HepG2 (cell line): ENCODE measurements around the gene TMEM120A. TPM values are rescaled to one million over a fixed set of nuclear protein-coding genes. Genes with fewer than 3 reads are reported as not detected.

Experiments
- AKAP8 ChIP-seq: sonication (generic); formaldehyde crosslinking; IDR thresholded peaks from 2 replicates; pipeline ENCODE4 v1.5.1; 2020; ENCODE audit warnings: mild to moderate bottlenecking, missing genetic modification reagents
- BHLHE40 ChIP-seq: IDR thresholded peaks from 2 replicates; pipeline ENCODE4 v1.6.1; 2011; ENCODE audit warnings: low read length, improper control_type of control experiment
- HIC2 ChIP-seq: sonication (generic); formaldehyde crosslinking; IDR thresholded peaks from 2 replicates; pipeline ENCODE4 v1.9.0; 2022; ENCODE audit warnings: low read depth, missing genetic modification reagents
- KDM3A ChIP-seq: IDR thresholded peaks from 2 replicates; pipeline ENCODE4 v1.6.1; 2018; ENCODE audit warnings: low read depth, missing compliant biosample characterization
- MYC ChIP-seq: sonication (generic); formaldehyde crosslinking; IDR thresholded peaks from 2 replicates; pipeline ENCODE4 v1.9.0; 2021; ENCODE audit warnings: missing genetic modification reagents, borderline replicate concordance
- RAD51 ChIP-seq: fragments of 450-650 bp; IDR thresholded peaks from 2 replicates; pipeline ENCODE4 v1.6.1; 2016; ENCODE audit warnings: borderline replicate concordance
- SOX5 ChIP-seq: IDR thresholded peaks from 2 replicates; pipeline ENCODE4 v1.6.1; 2016; ENCODE audit warnings: borderline replicate concordance
- TBX3 ChIP-seq: fragments of 450-650 bp; IDR thresholded peaks from 2 replicates; pipeline ENCODE4 v1.6.1; 2017; ENCODE audit warnings: antibody characterized with exemption, mild to moderate bottlenecking, inconsistent platforms, borderline replicate concordance
- ZFP82 ChIP-seq: sonication (generic); formaldehyde crosslinking; IDR thresholded peaks from 2 replicates; pipeline ENCODE4 v1.5.1; 2020; ENCODE audit warnings: mild to moderate bottlenecking, missing genetic modification reagents, borderline replicate concordance
- ZNF446 ChIP-seq: sonication (generic); formaldehyde crosslinking; IDR thresholded peaks from 2 replicates; pipeline ENCODE4 v1.5.0; 2020; ENCODE audit warnings: mild to moderate bottlenecking, missing genetic modification reagents
- ZNF484 ChIP-seq: sonication (generic); formaldehyde crosslinking; IDR thresholded peaks from 2 replicates; pipeline ENCODE4 v1.5.1; 2020; ENCODE audit warnings: mild to moderate bottlenecking, low read depth, missing genetic modification reagents, borderline replicate concordance
- ZNF589 ChIP-seq: sonication (generic); formaldehyde crosslinking; conservative IDR thresholded peaks from 2 replicates; pipeline ENCODE4 v1.8.0; 2022; ENCODE audit warnings: mild to moderate bottlenecking, moderate library complexity, missing genetic modification reagents
- ZNF768 ChIP-seq: sonication (generic); formaldehyde crosslinking; IDR thresholded peaks from 2 replicates; pipeline ENCODE4 v1.4.0; 2020; ENCODE audit warnings: missing genetic modification reagents
- polyA plus RNA-seq, 8 experiments: library from polyadenylated mRNA; depleted of rRNA in 3 of 8; stranded (reverse) in 7 of 8; unstranded in 1 of 8; fragments of >200 nt; fragmentation: Illumina TruSeq in 4 of 8; extraction: Trizol in 4 of 8; gene quantifications; 2 replicates each; pipeline versions ENCODE4 v1.2.1 to v1.2.3, GENCODE V29; 2011 to 2016; ENCODE audit warnings: low read depth in 4 of 8, missing spikeins in 1 of 8, mixed read lengths in 1 of 8; ENCODE audit not compliant: insufficient read depth in 1 of 8
- total RNA-seq, 5 experiments: library from RNA; depleted of rRNA; stranded (reverse); fragments of >200 nt; fragmentation: Illumina TruSeq; extraction: Trizol; gene quantifications; 2 replicates each; pipeline ENCODE4 v1.2.3, GENCODE V29; 2016; ENCODE audit warnings: low read depth in 1 of 5
- TF ChIP-seq, protein P1 (sequence below): sonication (generic); formaldehyde crosslinking; IDR thresholded peaks from 2 replicates; pipeline ENCODE4 v1.4.0; 2020; ENCODE audit warnings: missing genetic modification reagents
- TF ChIP-seq, protein P2 (sequence below): IDR thresholded peaks from 2 replicates; pipeline ENCODE4 v1.6.1; 2012; ENCODE audit warnings: low read length, improper control_type of control experiment
- TF ChIP-seq, protein P3 (sequence below): sonication (generic); formaldehyde crosslinking; IDR thresholded peaks from 2 replicates; pipeline ENCODE4 v1.4.0; 2020; ENCODE audit warnings: missing genetic modification reagents, borderline replicate concordance

The TMEM120A gene
- total and polyA plus RNA-seq, 2 of the 13 experiments (the other 11 are each of a cell fraction or from before 2014, with no cell fraction given), result 40.3 to 102 TPM

DNA sequence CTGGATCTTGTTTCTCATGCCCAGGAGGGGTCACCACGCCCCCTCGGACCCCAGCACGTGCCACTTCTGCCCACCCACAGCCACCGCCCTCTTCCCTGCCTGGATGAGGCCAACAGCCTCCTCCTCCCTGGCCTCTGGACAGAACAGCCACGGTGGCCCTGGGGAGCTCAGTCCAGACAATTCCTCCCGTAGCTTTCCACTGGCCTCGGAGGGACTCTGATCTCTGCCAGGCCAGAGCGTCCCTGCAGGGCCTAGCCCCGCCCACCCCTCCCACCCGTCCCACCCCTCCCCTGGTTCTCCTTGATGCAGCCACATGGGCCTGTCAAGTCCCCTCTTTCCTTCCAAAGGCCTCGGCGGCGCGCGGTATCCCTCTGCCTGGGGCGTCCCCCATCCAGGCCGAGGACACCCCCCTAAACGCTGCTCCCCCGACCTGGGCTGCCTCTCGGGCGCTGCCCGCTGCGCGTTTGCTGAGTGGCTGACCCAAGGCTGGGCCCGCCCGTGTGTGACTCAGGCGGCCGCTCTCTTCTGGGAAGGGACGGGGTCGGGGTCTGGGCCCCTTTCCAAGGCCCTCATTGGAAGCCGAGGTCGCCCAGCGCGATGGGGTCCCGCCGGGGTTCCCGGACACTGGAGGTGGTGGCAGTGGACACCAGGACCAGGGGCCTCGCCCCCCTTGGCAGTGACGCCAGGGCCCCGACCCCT lies 557 bp downstream of the TMEM120A start (continued):
- TF ChIP-seq TBX3, result no peak
- no peak for TF ChIP-seq ZNF446 (CRISPR knock-in tag)
- TF ChIP-seq ZNF768, result peak; percentile 83; the same call in 1 of the 2 replicates
- peak; percentile 63; the same call in 1 of the 2 replicates for TF ChIP-seq ZNF589 (CRISPR knock-in tag)
- TF ChIP-seq, protein P1, sequence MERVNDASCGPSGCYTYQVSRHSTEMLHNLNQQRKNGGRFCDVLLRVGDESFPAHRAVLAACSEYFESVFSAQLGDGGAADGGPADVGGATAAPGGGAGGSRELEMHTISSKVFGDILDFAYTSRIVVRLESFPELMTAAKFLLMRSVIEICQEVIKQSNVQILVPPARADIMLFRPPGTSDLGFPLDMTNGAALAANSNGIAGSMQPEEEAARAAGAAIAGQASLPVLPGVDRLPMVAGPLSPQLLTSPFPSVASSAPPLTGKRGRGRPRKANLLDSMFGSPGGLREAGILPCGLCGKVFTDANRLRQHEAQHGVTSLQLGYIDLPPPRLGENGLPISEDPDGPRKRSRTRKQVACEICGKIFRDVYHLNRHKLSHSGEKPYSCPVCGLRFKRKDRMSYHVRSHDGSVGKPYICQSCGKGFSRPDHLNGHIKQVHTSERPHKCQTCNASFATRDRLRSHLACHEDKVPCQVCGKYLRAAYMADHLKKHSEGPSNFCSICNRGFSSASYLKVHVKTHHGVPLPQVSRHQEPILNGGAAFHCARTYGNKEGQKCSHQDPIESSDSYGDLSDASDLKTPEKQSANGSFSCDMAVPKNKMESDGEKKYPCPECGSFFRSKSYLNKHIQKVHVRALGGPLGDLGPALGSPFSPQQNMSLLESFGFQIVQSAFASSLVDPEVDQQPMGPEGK (CRISPR knock-in tag), result peak; percentile 83
- no peak for TF ChIP-seq RAD51
- peak; percentile 52; the same call in 1 of the 2 replicates for TF ChIP-seq ZFP82
- TF ChIP-seq, protein P2, sequence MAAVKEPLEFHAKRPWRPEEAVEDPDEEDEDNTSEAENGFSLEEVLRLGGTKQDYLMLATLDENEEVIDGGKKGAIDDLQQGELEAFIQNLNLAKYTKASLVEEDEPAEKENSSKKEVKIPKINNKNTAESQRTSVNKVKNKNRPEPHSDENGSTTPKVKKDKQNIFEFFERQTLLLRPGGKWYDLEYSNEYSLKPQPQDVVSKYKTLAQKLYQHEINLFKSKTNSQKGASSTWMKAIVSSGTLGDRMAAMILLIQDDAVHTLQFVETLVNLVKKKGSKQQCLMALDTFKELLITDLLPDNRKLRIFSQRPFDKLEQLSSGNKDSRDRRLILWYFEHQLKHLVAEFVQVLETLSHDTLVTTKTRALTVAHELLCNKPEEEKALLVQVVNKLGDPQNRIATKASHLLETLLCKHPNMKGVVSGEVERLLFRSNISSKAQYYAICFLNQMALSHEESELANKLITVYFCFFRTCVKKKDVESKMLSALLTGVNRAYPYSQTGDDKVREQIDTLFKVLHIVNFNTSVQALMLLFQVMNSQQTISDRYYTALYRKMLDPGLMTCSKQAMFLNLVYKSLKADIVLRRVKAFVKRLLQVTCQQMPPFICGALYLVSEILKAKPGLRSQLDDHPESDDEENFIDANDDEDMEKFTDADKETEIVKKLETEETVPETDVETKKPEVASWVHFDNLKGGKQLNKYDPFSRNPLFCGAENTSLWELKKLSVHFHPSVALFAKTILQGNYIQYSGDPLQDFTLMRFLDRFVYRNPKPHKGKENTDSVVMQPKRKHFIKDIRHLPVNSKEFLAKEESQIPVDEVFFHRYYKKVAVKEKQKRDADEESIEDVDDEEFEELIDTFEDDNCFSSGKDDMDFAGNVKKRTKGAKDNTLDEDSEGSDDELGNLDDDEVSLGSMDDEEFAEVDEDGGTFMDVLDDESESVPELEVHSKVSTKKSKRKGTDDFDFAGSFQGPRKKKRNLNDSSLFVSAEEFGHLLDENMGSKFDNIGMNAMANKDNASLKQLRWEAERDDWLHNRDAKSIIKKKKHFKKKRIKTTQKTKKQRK, result no peak
- TF ChIP-seq KDM3A (CRISPR knock-in tag), result peak; percentile 26; the same call in 1 of the 2 replicates
- peak; percentile 56; the same call in 1 of the 2 replicates for TF ChIP-seq SOX5 (CRISPR knock-in tag)
- peak; percentile 96 for TF ChIP-seq BHLHE40
- TF ChIP-seq, protein P3, sequence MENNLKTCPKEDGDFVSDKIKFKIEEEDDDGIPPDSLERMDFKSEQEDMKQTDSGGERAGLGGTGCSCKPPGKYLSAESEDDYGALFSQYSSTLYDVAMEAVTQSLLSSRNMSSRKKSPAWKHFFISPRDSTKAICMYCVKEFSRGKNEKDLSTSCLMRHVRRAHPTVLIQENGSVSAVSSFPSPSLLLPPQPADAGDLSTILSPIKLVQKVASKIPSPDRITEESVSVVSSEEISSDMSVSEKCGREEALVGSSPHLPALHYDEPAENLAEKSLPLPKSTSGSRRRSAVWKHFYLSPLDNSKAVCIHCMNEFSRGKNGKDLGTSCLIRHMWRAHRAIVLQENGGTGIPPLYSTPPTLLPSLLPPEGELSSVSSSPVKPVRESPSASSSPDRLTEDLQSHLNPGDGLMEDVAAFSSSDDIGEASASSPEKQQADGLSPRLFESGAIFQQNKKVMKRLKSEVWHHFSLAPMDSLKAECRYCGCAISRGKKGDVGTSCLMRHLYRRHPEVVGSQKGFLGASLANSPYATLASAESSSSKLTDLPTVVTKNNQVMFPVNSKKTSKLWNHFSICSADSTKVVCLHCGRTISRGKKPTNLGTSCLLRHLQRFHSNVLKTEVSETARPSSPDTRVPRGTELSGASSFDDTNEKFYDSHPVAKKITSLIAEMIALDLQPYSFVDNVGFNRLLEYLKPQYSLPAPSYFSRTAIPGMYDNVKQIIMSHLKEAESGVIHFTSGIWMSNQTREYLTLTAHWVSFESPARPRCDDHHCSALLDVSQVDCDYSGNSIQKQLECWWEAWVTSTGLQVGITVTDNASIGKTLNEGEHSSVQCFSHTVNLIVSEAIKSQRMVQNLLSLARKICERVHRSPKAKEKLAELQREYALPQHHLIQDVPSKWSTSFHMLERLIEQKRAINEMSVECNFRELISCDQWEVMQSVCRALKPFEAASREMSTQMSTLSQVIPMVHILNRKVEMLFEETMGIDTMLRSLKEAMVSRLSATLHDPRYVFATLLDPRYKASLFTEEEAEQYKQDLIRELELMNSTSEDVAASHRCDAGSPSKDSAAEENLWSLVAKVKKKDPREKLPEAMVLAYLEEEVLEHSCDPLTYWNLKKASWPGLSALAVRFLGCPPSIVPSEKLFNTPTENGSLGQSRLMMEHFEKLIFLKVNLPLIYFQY, result no peak
- peak; percentile 5 for TF ChIP-seq HIC2 (CRISPR knock-in tag)
- TF ChIP-seq MYC (CRISPR knock-in tag), result peak; percentile 84; the same call in 1 of the 2 replicates
- TF ChIP-seq AKAP8, result peak; percentile 86
- peak; percentile 2; the same call in 1 of the 2 replicates for TF ChIP-seq ZNF484 (CRISPR knock-in tag)
